Measurements from ENCODE around the gene MATK. TPM values are rescaled to one million over a fixed set of nuclear protein-coding genes. Genes with fewer than 3 reads are reported as not detected.

Gene MATK
- total and polyA plus RNA-seq, 2 donors (not counting 1 experiment from before 2014, with no cell fraction given) = 1.3 to 8.2 TPM

GRCh38 chr19:3818466-3818865, 32.3 kb upstream of the MATK start:
- H3K4me3 ChIP-seq (ENCODE audit: control extremely low read depth in 1 of 5, extremely low read depth in 1 of 5, insufficient read depth in 1 of 5, low read depth in 2 of 5, low read length in 4 of 5) = no peak overlapping the region
- TF ChIP-seq CTCF (IDR thresholded peaks at IDR 0.05) = no peak
- 26% methylated on average over 10 of the region's 11 CpGs for WGBS (ENCODE audit: insufficient coverage)
- Mint-ChIP-seq H3K27me3 (no peaks in the 10 kb centered on the region), H3K4me3 (no peak overlapping the region), H3K27ac (no peak overlapping the region), H3K4me1 (peaks cover 28% of the 10 kb centered on the region), H3K9me3 (ENCODE audit: insufficient read depth) (no peaks in the 10 kb centered on the region)
- H3K79me2 ChIP-seq (ENCODE audit: control insufficient read depth, insufficient read depth, low read length) = no peaks in the 10 kb centered on the region
- no peaks in the 10 kb centered on the region for H3K36me3 ChIP-seq (replicated peaks in 1 of 2; ENCODE audit: control extremely low read depth in 1 of 2, control insufficient read depth in 1 of 2, extremely low read depth in 1 of 2, insufficient read depth in 2 of 2, low read length in 1 of 2)
- H3K4me1 ChIP-seq (ENCODE audit: control insufficient read depth in 2 of 2, insufficient read depth in 2 of 2, low read length in 2 of 2) = peaks cover 11 to 27% of the 10 kb centered on the region in 2 donors
- CTCF ChIA-PET = interaction anchor here (1.2 to 1.4 kb wide), 3 partner anchors 28 to 112 kb away, joined by 3 read pairs; partner anchors contain the start of gene APBA3
- peaks cover 0 to 4% (median 0%) of the 10 kb centered on the region in 4 experiments for H3K27me3 ChIP-seq (replicated peaks in 1 of 4; ENCODE audit: control extremely low read depth in 1 of 4, control insufficient read depth in 3 of 4, insufficient read depth in 4 of 4, low read length in 3 of 4)
- no peak overlapping the region for H3K27ac ChIP-seq (ENCODE audit: low read length in 2 of 2)
- peak overlapping the region; percentile 37 for H3K4me2 ChIP-seq (replicated peaks; ENCODE audit: low read depth, low read length, poor library complexity, severe bottlenecking)
- H2AFZ ChIP-seq (ENCODE audit: insufficient read depth, low read depth, low read length, poor library complexity, severe bottlenecking) = peak overlapping the region; percentile 49
- peaks cover 0 to 7% (median 0%) of the 10 kb centered on the region in 3 donors for H3K9me3 ChIP-seq (ENCODE audit: control extremely low read depth in 1 of 3, control insufficient read depth in 2 of 3, insufficient read depth in 1 of 3, low read length in 2 of 3)
- POLR2A ChIA-PET = interaction anchor here (1.2 kb wide), 1 partner anchor 90 kb away, joined by 3 read pairs; no protein-coding TSS in a partner anchor
- DNase-seq (no peak), ATAC-seq (ENCODE audit: low read depth) (no peak)
- intact Hi-C loops (cut with micrococcal nuclease) = no loop called here
- H3K9ac ChIP-seq (ENCODE audit: low read length) = no peak overlapping the region
- H4K20me1 ChIP-seq (ENCODE audit: control insufficient read depth, insufficient read depth, low read length, poor library complexity, severe bottlenecking) = no peaks in the 10 kb centered on the region

- no peak overlapping the region for H3K9ac ChIP-seq (ENCODE audit: low read length)
- no peak overlapping the region for H3K4me3 ChIP-seq (ENCODE audit: control extremely low read depth in 1 of 5, extremely low read depth in 1 of 5, insufficient read depth in 1 of 5, low read depth in 2 of 5, low read length in 4 of 5)
- TF ChIP-seq EZH2 (IDR thresholded peaks at IDR 0.05; ENCODE audit: borderline replicate concordance, insufficient read depth, low read depth, low read length, poor library complexity, severe bottlenecking) = no peak
- no peak for TF ChIP-seq CTCF (IDR thresholded peaks at IDR 0.05)
- Mint-ChIP-seq H3K27ac (no peak overlapping the region), H3K4me1 (peaks cover 35% of the 10 kb centered on the region), H3K9me3 (ENCODE audit: insufficient read depth) (no peaks in the 10 kb centered on the region), H3K4me3 (no peak overlapping the region), H3K27me3 (no peaks in the 10 kb centered on the region)
- no peak overlapping the region for H3K4me2 ChIP-seq (replicated peaks; ENCODE audit: low read depth, low read length, poor library complexity, severe bottlenecking)
- DNase-seq (no peak), ATAC-seq (ENCODE audit: low read depth) (no peak)
- no peaks in the 10 kb centered on the region for H3K36me3 ChIP-seq (replicated peaks in 1 of 2; ENCODE audit: control extremely low read depth in 1 of 2, control insufficient read depth in 1 of 2, extremely low read depth in 1 of 2, insufficient read depth in 2 of 2, low read length in 1 of 2)
- no peaks in the 10 kb centered on the region for H4K20me1 ChIP-seq (ENCODE audit: control insufficient read depth, insufficient read depth, low read length, poor library complexity, severe bottlenecking)
- 93% methylated on average over 8 of the region's 8 CpGs for WGBS (ENCODE audit: insufficient coverage)
- ChIA-PET CTCF (interaction anchor here (0.7 to 1.4 kb wide), 4 partner anchors 27 to 121 kb away, joined by 3 to 4 read pairs (median 3); partner anchors contain the start of gene APBA3), POLR2A (interaction anchor here (0.7 to 1.2 kb wide), 2 partner anchors 50 to 89 kb away, joined by 3 read pairs; no protein-coding TSS in a partner anchor)
- H3K79me2 ChIP-seq (ENCODE audit: control insufficient read depth, insufficient read depth, low read length) = no peaks in the 10 kb centered on the region
- intact Hi-C loops (cut with micrococcal nuclease) = no loop called here
- peaks cover 0 to 7% (median 0%) of the 10 kb centered on the region in 3 donors for H3K9me3 ChIP-seq (ENCODE audit: control extremely low read depth in 1 of 3, control insufficient read depth in 2 of 3, insufficient read depth in 1 of 3, low read length in 2 of 3)
- no peak overlapping the region for H2AFZ ChIP-seq (ENCODE audit: insufficient read depth, low read depth, low read length, poor library complexity, severe bottlenecking)
- no peak overlapping the region for H3K27ac ChIP-seq (ENCODE audit: low read length in 2 of 2)
- peaks cover 0 to 1% (median 0%) of the 10 kb centered on the region in 4 experiments for H3K27me3 ChIP-seq (replicated peaks in 1 of 4; ENCODE audit: control extremely low read depth in 1 of 4, control insufficient read depth in 3 of 4, insufficient read depth in 4 of 4, low read length in 3 of 4)
- peaks cover 18 to 34% of the 10 kb centered on the region in 2 donors for H3K4me1 ChIP-seq (ENCODE audit: control insufficient read depth in 2 of 2, insufficient read depth in 2 of 2, low read length in 2 of 2)
Measured at GRCh38 chr19:3817761-3818160, 31.6 kb upstream of the MATK start.

Measured in B cell (primary cell).